ENCODE measurements around the gene DYRK3.

GRCh38 chr1:206678490-206678889, 43.2 kb downstream of the DYRK3 start:
- TF ChIP-seq CTCF (IDR thresholded peaks at IDR 0.05) (no peak), POLR2A (IDR thresholded peaks at IDR 0.05) (no peak)
